Mucosa of descending colon (tissue), 3 donors: ENCODE measurements around the gene RTF2. TPM values are rescaled to one million over a fixed set of nuclear protein-coding genes. Genes with fewer than 3 reads are reported as not detected.

Experiments used
- ATAC-seq: fragments of 200-7000 bp; cut with Tn5 transposase; one replicate; pipeline ENCODE4 v1.9.1; 2020; ENCODE audit warnings: mild to moderate bottlenecking, moderate library complexity
- DNase-seq, 3 donors: peaks; one replicate each; pipeline ENCODE4 v3.0.0-alpha.2; 2020
- H3K36me3 ChIP-seq: fragments of 200-600 bp; one replicate; pipeline ENCODE4 v1.8.0; 2021; ENCODE audit warnings: low read depth, mild to moderate bottlenecking
- H3K4me1 ChIP-seq: fragments of 200-600 bp; one replicate; pipeline ENCODE4 v1.8.0; 2021; ENCODE audit warnings: low read depth, mild to moderate bottlenecking
- H3K4me3 ChIP-seq: fragments of 200-600 bp; one replicate; pipeline ENCODE4 v1.8.0; 2021; ENCODE audit warnings: mild to moderate bottlenecking
- H3K9me3 ChIP-seq: fragments of 200-600 bp; one replicate; pipeline ENCODE4 v1.8.0; 2021; ENCODE audit warnings: mild to moderate bottlenecking
- CTCF ChIP-seq: fragments of 200-600 bp; IDR thresholded peaks from one replicate; pipeline ENCODE4 v1.8.0; 2022; ENCODE audit warnings: antibody characterized with exemption, mild to moderate bottlenecking
- intact Hi-C, 2 donors: fragments of 100-400 bp; cut with DNase I in 1 of 2; cut with micrococcal nuclease in 1 of 2; formaldehyde crosslinking; loops; one replicate each; pipeline versions ENCODE4 v1.11.0 to v1.11.1; 2022; cut with DNase I, micrococcal nuclease
- total RNA-seq, 3 donors: library from RNA; stranded (reverse); fragmentation: NEBNext Ultra II Directional in 2 of 3; extraction: Animal tissue kit (Norgen Biotek cat#: 25700) in 2 of 3; gene quantifications; one replicate each; pipeline versions ENCODE4 v1.2.1 to v1.2.4, GENCODE V29; 2021 to 2023
- donor health status: DM: no; HTN: no; CAD: no; lungs with moderate emphysema.
- donor health status: DM: no; HTN: no; CAD: no.
- donor health status: DM: no; HTN: yes; CAD: no.

Gene RTF2
- total RNA-seq, 3 donors from 2014 or later: 74.5 to 87.0 (median 76.4) TPM

DNA sequence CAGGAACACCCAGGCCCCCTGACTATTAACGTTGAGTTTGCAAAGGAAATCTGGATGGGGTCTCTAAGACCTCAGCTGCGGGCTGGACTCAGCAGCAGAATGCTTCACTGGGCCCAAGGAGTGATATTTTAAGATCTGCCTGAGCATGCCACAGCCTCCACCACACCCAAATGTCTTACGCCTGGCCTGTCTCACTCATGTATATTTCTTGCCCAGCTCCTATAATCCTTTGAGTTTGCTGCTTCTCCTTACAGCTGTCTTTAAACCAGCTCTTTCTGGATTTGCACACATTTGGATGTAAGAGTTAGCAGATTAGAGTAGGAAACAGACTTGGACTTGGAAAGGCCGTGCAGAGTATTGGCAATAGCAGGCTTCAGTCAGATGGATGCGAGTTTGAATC, 40.0 kb upstream of the RTF2 start:
- H3K9me3 ChIP-seq: no peaks in the 10 kb centered on the region
- H3K4me3 ChIP-seq: no peak overlapping the region
- ATAC-seq (no peak), DNase-seq (no peak)
- intact Hi-C loops: no loop called here
- no peaks in the 10 kb centered on the region for H3K36me3 ChIP-seq
- TF ChIP-seq CTCF: no peak
- H3K4me1 ChIP-seq: no peaks in the 10 kb centered on the region

GRCh38 chr20:56428881-56429280, 39.5 kb upstream of the RTF2 start:
- H3K4me1 ChIP-seq: no peaks in the 10 kb centered on the region
- H3K9me3 ChIP-seq: no peaks in the 10 kb centered on the region
- H3K4me3 ChIP-seq: no peak overlapping the region
- intact Hi-C loops: no loop called here
- H3K36me3 ChIP-seq: no peaks in the 10 kb centered on the region
- ATAC-seq (no peak), DNase-seq (no peak)
- no peak for TF ChIP-seq CTCF

- intact Hi-C loops: no loop called here
- Histone ChIP-seq H3K9me3 (no peaks in the 10 kb centered on the region), H3K4me1 (no peaks in the 10 kb centered on the region), H3K36me3 (no peaks in the 10 kb centered on the region), H3K4me3 (no peak overlapping the region)
- no peak for TF ChIP-seq CTCF
- ATAC-seq: no peak
- DNase-seq: no peak
Measured at GRCh38 chr20:56429502-56429901, 38.9 kb upstream of the RTF2 start.

DNA sequence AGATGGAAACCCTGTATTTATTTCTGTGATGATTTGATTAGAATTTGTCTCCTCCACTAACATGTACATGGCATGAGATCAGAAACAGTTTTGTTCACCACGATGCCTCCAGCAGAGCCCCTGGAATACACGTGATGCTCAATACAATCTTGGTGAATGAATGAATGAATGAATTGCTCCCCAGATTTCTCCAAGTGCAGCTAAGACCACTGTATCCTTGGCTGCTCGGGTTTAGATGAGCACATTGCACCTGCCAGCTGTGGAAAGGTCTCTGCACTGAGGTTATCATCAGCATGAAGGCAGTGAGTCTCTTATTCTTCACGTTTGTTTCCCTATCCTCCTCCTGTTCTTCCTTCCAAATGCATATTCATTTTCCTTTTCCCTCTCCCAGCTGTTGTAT, 38.5 kb upstream of the RTF2 start:
- no peak for DNase-seq
- Histone ChIP-seq H3K4me3 (no peak overlapping the region), H3K36me3 (no peaks in the 10 kb centered on the region), H3K9me3 (no peaks in the 10 kb centered on the region), H3K4me1 (no peaks in the 10 kb centered on the region)
- intact Hi-C loops: no loop called here
- TF ChIP-seq CTCF: no peak
- no peak for ATAC-seq

GRCh38 chr20:56430461-56430860, 38.0 kb upstream of the RTF2 start:
- intact Hi-C loops: no loop called here
- DNase-seq: no peak
- no peaks in the 10 kb centered on the region for H3K36me3 ChIP-seq
- no peaks in the 10 kb centered on the region for H3K4me1 ChIP-seq
- ATAC-seq: no peak
- H3K4me3 ChIP-seq: no peak overlapping the region
- H3K9me3 ChIP-seq: no peaks in the 10 kb centered on the region
- no peak for TF ChIP-seq CTCF

DNA sequence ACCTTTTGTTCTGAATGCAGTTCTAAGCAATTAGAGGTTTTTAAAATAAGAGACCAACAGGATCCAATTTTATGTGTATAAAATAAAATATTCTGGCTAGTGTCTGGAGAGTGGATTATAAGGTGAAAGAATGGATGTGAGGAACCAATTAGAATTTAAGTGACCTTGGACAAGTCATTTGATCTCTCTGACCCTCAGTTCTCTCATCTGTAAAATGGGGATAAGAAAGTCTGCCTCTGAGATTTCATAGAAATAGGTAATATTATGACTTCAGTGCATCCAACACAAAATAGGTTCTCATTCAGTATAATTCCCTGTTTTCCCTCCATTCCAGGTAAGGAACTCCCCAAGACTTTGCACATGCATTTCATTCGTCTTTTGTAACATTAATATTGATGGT, 37.5 kb upstream of the RTF2 start:
- intact Hi-C loops: no loop called here
- DNase-seq (no peak), ATAC-seq (no peak)
- Histone ChIP-seq H3K36me3 (no peaks in the 10 kb centered on the region), H3K4me1 (no peaks in the 10 kb centered on the region), H3K9me3 (no peaks in the 10 kb centered on the region), H3K4me3 (no peak overlapping the region)
- TF ChIP-seq CTCF: no peak
